Natural killer cell (primary cell): ENCODE data around the gene TMEM266. TPM values are rescaled to one million over a fixed set of nuclear protein-coding genes. Genes with fewer than 3 reads are reported as not detected.

Experiments used
- ATAC-seq, 3 donors: fragments of 150-1000 bp in 2 of 3; fragments of 200-7000 bp in 1 of 3; cut with Tn5 transposase; 1 replicate in 1 of 3; 2 replicates in 2 of 3; pipeline ENCODE4 v1.10.0; 2021; ENCODE audit warnings: mild to moderate bottlenecking in 2 of 3, moderate library complexity in 2 of 3
- DNase-seq, 2 donors: peaks; one replicate each; pipeline versions ENCODE4 v3.0.0 to v3.0.0-alpha.2; 2013 to 2021; ENCODE audit warnings: mixed read lengths in 1 of 2
- H3K27ac ChIP-seq: one replicate; pipeline ENCODE4 v1.5.1; 2013; ENCODE audit warnings: mild to moderate bottlenecking, low read length
- H3K27me3 ChIP-seq: one replicate; pipeline ENCODE4 v1.6.1; 2013; ENCODE audit warnings: low read length; ENCODE audit not compliant: control insufficient read depth, insufficient read depth
- H3K36me3 ChIP-seq: one replicate; pipeline ENCODE4 v1.6.1; 2013; ENCODE audit warnings: low read length; ENCODE audit not compliant: control insufficient read depth, insufficient read depth
- H3K4me1 ChIP-seq: one replicate; pipeline ENCODE4 v1.6.1; 2013; ENCODE audit warnings: low read length; ENCODE audit not compliant: control insufficient read depth, insufficient read depth
- H3K4me3 ChIP-seq: one replicate; pipeline ENCODE4 v1.5.1; 2013; ENCODE audit warnings: low read length
- H3K9me3 ChIP-seq: one replicate; pipeline ENCODE4 v1.6.1; 2013; ENCODE audit warnings: low read length; ENCODE audit not compliant: control insufficient read depth, insufficient read depth
- H3K27ac Mint-ChIP-seq, 2 donors: one replicate each; pipeline ENCODE4 v1.8.0; 2022; ENCODE audit warnings: mild to moderate bottlenecking in 2 of 2, mixed read lengths in 2 of 2, moderate library complexity in 1 of 2
- H3K27me3 Mint-ChIP-seq, 2 donors: one replicate each; pipeline ENCODE4 v1.8.0; 2022; ENCODE audit warnings: low read depth in 2 of 2, mixed read lengths in 2 of 2
- H3K36me3 Mint-ChIP-seq: one replicate; pipeline ENCODE4 v1.8.0; 2022; ENCODE audit warnings: mixed read lengths
- H3K4me1 Mint-ChIP-seq, 2 donors: one replicate each; pipeline ENCODE4 v1.8.0; 2022; ENCODE audit warnings: mixed read lengths in 2 of 2
- H3K4me3 Mint-ChIP-seq: one replicate; pipeline ENCODE4 v1.8.0; 2022; ENCODE audit warnings: mild to moderate bottlenecking, moderate library complexity, mixed read lengths
- H3K9me3 Mint-ChIP-seq, 2 donors: one replicate each; pipeline ENCODE4 v1.8.0; 2022; ENCODE audit warnings: mixed read lengths in 2 of 2
- WGBS: methylation state at CpG from one replicate; pipeline ENCODE4 v1.1.7; 2013; ENCODE audit warnings: missing lambda C conversion rate; ENCODE audit not compliant: insufficient coverage; 5-methylcytosine and 5-hydroxymethylcytosine counted together
- intact Hi-C: fragments of 100-400 bp; cut with micrococcal nuclease; formaldehyde crosslinking; loops from one replicate; pipeline ENCODE4 v1.14.2; 2022
- total RNA-seq, 4 donors: library from RNA; stranded (reverse); fragments of 120-200 nt in 1 of 4; gene quantifications; one replicate each; pipeline versions ENCODE4 v1.2.3 to v1.2.4, GENCODE V29; 2013 to 2022
- TF ChIP-seq, protein P1 (sequence below): fragments of 200-600 bp; IDR thresholded peaks from one replicate; pipeline ENCODE4 v1.8.0; 2022; ENCODE audit warnings: antibody characterized with exemption

TMEM266 gene
- total RNA-seq, 3 donors from 2014 or later (not counting 1 experiment from before 2014, with no cell fraction given) = not detected

DNA sequence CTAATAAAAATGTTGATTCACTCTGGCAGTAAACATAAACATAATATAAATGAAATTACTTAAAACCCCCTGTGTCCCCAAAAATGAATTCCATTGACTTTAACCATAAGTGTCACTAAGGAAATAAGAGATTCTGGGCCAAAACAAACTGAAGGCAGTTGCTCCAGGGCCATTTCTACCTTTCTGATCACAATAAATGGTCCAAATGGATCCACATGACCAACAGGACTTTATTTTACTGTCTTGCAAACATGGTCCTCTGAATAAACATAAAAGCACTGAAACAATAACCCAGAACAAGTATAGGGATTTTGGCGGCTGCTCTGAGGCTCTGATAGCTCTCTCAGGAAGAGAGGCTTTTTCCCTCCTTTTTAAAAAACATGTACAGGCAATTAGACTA, 174.1 kb downstream of the TMEM266 start:
- Mint-ChIP-seq H3K36me3 (no peaks in the 10 kb centered on the region), H3K4me3 (no peak overlapping the region), H3K27ac (no peak overlapping the region), H3K4me1 (no peaks in the 10 kb centered on the region), H3K27me3 (no peaks in the 10 kb centered on the region), H3K9me3 (no peaks in the 10 kb centered on the region)
- Histone ChIP-seq H3K27me3 (no peaks in the 10 kb centered on the region), H3K9me3 (no peaks in the 10 kb centered on the region), H3K27ac (no peak overlapping the region), H3K36me3 (peaks cover 10% of the 10 kb centered on the region), H3K4me3 (no peak overlapping the region), H3K4me1 (no peaks in the 10 kb centered on the region)
- ATAC-seq (no peak), DNase-seq (no peak)
- TF ChIP-seq, protein P1, sequence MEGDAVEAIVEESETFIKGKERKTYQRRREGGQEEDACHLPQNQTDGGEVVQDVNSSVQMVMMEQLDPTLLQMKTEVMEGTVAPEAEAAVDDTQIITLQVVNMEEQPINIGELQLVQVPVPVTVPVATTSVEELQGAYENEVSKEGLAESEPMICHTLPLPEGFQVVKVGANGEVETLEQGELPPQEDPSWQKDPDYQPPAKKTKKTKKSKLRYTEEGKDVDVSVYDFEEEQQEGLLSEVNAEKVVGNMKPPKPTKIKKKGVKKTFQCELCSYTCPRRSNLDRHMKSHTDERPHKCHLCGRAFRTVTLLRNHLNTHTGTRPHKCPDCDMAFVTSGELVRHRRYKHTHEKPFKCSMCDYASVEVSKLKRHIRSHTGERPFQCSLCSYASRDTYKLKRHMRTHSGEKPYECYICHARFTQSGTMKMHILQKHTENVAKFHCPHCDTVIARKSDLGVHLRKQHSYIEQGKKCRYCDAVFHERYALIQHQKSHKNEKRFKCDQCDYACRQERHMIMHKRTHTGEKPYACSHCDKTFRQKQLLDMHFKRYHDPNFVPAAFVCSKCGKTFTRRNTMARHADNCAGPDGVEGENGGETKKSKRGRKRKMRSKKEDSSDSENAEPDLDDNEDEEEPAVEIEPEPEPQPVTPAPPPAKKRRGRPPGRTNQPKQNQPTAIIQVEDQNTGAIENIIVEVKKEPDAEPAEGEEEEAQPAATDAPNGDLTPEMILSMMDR = no peak
- WGBS = 94% methylated on average over 1 of the region's 1 CpG
- intact Hi-C loops = loop anchor here (2.0 to 10.0 kb wide), 4 partner anchors 51 to 631 kb away; no protein-coding TSS in a partner anchor

DNA sequence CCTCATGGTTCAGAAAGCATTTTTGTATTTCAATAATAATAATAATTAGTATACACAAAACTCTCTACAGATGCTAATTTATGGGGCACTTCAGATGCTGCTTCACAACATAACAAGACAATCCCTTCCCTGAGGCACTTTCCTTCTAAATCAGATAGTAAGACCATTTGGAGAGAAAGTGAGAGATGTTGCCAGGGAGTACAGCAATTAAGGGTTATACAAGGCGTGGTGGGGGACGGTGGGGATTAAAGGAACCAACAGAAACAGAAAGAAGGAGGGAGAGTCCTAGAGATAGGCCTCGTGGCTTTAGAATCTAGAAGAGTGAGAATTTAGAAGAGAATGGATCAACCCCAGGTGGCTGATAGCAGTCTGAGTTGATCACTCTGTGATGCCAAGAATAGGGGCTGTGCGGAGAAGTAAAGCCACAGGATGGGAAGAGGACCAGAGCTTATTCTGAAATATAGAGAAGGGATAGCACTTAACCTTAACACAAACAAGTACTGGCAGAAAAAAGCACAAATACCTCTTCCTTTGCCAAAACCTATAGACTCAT, 174.6 kb downstream of the TMEM266 start:
- TF ChIP-seq, protein P1 = no peak
- WGBS = 95% methylated on average over 4 of the region's 4 CpGs
- no peak overlapping the region for H3K27ac Mint-ChIP-seq

DNA sequence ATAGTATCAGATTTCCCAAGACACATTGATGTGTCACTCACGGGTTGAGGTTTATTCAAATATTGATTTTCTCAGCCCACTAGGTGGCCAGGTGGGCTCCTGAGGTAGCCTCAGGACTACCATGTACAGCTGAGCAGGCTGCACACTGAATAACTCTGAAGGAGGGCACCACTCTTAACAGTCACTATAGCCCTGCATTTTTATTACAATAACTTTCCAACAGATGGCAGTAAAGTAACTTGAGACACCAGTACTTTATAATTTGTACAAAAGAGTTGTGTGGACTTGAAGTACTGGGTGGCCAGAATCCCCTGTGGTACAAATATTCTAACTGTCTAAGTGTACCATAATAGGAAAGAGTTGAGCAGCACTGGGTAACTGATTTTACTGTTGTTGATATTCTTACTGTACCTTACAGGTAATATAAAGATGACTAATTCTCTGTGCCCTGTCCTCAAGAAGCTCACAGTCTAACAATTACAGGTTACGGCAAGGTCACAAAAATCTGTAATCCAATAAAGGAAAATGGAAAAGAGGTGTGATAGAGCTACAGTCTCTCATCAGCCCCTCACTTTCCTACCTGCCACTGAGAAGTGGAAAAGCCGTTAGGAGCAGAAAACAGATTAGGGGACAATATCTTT, 175.5 kb downstream of the TMEM266 start:
- TF ChIP-seq, protein P1 = peak; percentile 69
- Mint-ChIP-seq H3K27ac (no peak overlapping the region), H3K4me3 (no peak overlapping the region), H3K4me1 (no peaks in the 10 kb centered on the region), H3K9me3 (no peaks in the 10 kb centered on the region), H3K36me3 (no peaks in the 10 kb centered on the region), H3K27me3 (no peaks in the 10 kb centered on the region)
- Histone ChIP-seq H3K36me3 (peaks cover 8% of the 10 kb centered on the region), H3K27me3 (no peaks in the 10 kb centered on the region), H3K4me1 (no peaks in the 10 kb centered on the region), H3K9me3 (no peaks in the 10 kb centered on the region), H3K4me3 (no peak overlapping the region), H3K27ac (no peak overlapping the region)
- 100% methylated on average over 3 of the region's 3 CpGs for WGBS
- intact Hi-C loops = loop anchor here (2.0 to 10.0 kb wide), 4 partner anchors 49 to 629 kb away; no protein-coding TSS in a partner anchor
- ATAC-seq (peak; percentile 65 to 77 (median 72)), DNase-seq (peak in 1 of 2 donors; percentile 51)

More for the DNA sequence above, 174.6 kb downstream of the TMEM266 start:
- peaks cover 8% of the 10 kb centered on the region for H3K36me3 ChIP-seq
- Mint-ChIP-seq H3K36me3 (no peaks in the 10 kb centered on the region), H3K4me3 (no peak overlapping the region), H3K9me3 (no peaks in the 10 kb centered on the region), H3K27me3 (no peaks in the 10 kb centered on the region), H3K4me1 (no peaks in the 10 kb centered on the region)
- H3K9me3 ChIP-seq = no peaks in the 10 kb centered on the region
- DNase-seq (no peak), ATAC-seq (no peak)
- no peak overlapping the region for H3K4me3 ChIP-seq
- H3K27me3 ChIP-seq = no peaks in the 10 kb centered on the region
- H3K4me1 ChIP-seq = no peaks in the 10 kb centered on the region
- intact Hi-C loops = loop anchor here (2.0 to 10.0 kb wide), 4 partner anchors 50 to 630 kb away; no protein-coding TSS in a partner anchor
- H3K27ac ChIP-seq = no peak overlapping the region
